Esophagus muscularis mucosa (tissue), 4 donors: Measurements from ENCODE around the gene ARSG.

Experiments used
- EP300 ChIP-seq: sonication (generic); formaldehyde crosslinking; IDR thresholded peaks from one replicate; pipeline ENCODE4 v1.6.1; 2017; ENCODE audit warnings: antibody characterized with exemption
- POLR2A ChIP-seq: fragments of 450-650 bp; IDR thresholded peaks from one replicate; pipeline ENCODE4 v1.6.1; 2017; ENCODE audit warnings: antibody characterized with exemption, moderate library complexity, mild to moderate bottlenecking, low read depth
- TF ChIP-seq, protein P1 (sequence below), 3 experiments: fragments of 200-600 bp in 2 of 3; fragments of 450-650 bp in 1 of 3; sonication (generic) in 2 of 3; IDR thresholded peaks; one replicate each; pipeline ENCODE4 v1.5.1; 2017 to 2019; ENCODE audit warnings: antibody characterized with exemption in 3 of 3, mild to moderate bottlenecking in 2 of 3, moderate library complexity in 1 of 3

DNA sequence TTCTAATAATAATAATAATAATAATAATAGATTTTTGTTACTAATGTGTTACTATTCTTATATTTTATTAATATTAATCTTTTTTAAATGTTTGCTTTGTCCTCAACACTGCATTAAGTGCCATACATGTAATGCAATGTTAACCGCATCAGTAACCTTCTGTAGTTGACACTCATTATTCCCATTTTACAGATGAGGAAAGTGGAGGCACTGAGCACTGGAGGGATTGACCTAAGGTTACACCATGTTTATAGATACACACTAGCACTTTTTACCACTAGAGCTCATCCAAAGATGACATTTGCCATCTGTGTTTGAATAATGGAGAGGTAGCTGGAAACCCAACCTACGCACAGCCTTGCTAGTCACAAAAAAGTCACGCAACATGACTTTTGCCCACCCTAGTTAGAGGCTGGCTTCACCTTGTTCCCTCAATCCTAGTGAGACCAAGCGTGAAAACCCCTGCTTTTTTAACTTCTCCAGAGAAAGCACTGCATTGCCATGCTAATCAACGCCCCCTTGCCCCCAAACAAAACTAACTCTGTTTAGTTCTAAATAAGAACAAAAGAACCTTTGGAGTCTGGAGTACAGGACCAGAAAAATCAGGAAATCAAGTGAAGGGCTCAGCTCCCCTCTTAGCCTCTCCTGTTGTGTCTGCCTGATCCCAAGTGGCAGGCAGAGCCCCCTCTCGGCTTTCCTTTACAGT is 2.3 kb downstream of the ARSG start:
- TF ChIP-seq, protein P1, sequence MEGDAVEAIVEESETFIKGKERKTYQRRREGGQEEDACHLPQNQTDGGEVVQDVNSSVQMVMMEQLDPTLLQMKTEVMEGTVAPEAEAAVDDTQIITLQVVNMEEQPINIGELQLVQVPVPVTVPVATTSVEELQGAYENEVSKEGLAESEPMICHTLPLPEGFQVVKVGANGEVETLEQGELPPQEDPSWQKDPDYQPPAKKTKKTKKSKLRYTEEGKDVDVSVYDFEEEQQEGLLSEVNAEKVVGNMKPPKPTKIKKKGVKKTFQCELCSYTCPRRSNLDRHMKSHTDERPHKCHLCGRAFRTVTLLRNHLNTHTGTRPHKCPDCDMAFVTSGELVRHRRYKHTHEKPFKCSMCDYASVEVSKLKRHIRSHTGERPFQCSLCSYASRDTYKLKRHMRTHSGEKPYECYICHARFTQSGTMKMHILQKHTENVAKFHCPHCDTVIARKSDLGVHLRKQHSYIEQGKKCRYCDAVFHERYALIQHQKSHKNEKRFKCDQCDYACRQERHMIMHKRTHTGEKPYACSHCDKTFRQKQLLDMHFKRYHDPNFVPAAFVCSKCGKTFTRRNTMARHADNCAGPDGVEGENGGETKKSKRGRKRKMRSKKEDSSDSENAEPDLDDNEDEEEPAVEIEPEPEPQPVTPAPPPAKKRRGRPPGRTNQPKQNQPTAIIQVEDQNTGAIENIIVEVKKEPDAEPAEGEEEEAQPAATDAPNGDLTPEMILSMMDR (IDR thresholded peaks at IDR 0.05), result no peak
- TF ChIP-seq POLR2A (no peak), EP300 (no peak)
